HCT116 (cell line): ENCODE results near the gene HSF4. TPM values are rescaled to one million over a fixed set of nuclear protein-coding genes. Genes with fewer than 3 reads are reported as not detected.

ENCODE experiments used
- ATAC-seq: fragments of 200-7000 bp; cut with Tn5 transposase; 2 replicates; pipeline ENCODE4 v1.9.1; 2020; ENCODE audit warnings: mild to moderate bottlenecking, moderate library complexity
- BruUV-seq: library from RNA; stranded (reverse); fragments of 400-500 nt; replicated peaks from 2 replicates; lab custom pipeline; 2021; lab: Mats Ljungman, UMichigan
- CTCF ChIA-PET: fragments of 300-600 bp; sonication (Branson Sonifier 250); formaldehyde crosslinking; loops from one replicate; lab custom pipeline; 2021; ENCODE audit warnings: antibody characterized with exemption; lab: Charles Lee
- POLR2A ChIA-PET: fragments of 300-600, 350-600 bp; sonication (Branson Sonifier 250); formaldehyde crosslinking; loops from one replicate; lab custom pipeline; 2021; ENCODE audit warnings: antibody characterized with exemption; lab: Charles Lee
- RAD21 ChIA-PET, 2 experiments: fragments of 300-600 bp; sonication (Branson Sonifier 250); formaldehyde crosslinking; loops; one replicate each; lab custom pipeline; 2023; ENCODE audit warnings: low total read pairs in 2 of 2; ENCODE audit not compliant: uncharacterized antibody in 2 of 2, unreplicated experiment in 2 of 2, low non-redundant PET in 1 of 2; lab: Charles Lee
- DNase-seq: peaks from one replicate; pipeline ENCODE4 v3.0.0-alpha.2; 2010; ENCODE audit warnings: low read depth, low spot score
- H2AFZ ChIP-seq: fragments of 200-600 bp; shearing (Covaris generic), sonication (generic); 2 replicates; pipeline ENCODE4 v1.6.1; 2017; ENCODE audit warnings: low read depth, mixed run types, mixed read lengths, antibody characterized with exemption, low read length; ENCODE audit not compliant: poor library complexity, severe bottlenecking
- H3K27ac ChIP-seq: 2 replicates; pipeline ENCODE4 v1.5.1; 2012; ENCODE audit warnings: low read depth, low read length
- H3K27me3 ChIP-seq: fragments of 200-600 bp; sonication (generic); 2 replicates; pipeline ENCODE4 v1.6.1; 2016; ENCODE audit warnings: mixed run types, low read length, mixed read lengths; ENCODE audit not compliant: insufficient read depth
- H3K36me3 ChIP-seq, 2 experiments: fragments of 200-500 bp in 1 of 2; fragments of 200-600 bp in 1 of 2; sonication (Bioruptor generic) in 1 of 2; sonication (generic) in 1 of 2; 2 replicates each; pipeline versions ENCODE4 v1.5.1 to v1.6.1; 2014 to 2016; ENCODE audit warnings: low read length in 2 of 2, inconsistent platforms in 1 of 2, mixed read lengths in 1 of 2, mixed run types in 1 of 2; ENCODE audit not compliant: insufficient read depth in 2 of 2, control insufficient read depth in 1 of 2
- H3K4me1 ChIP-seq, 2 experiments: fragments of 200-600 bp in 1 of 2; sonication (generic) in 1 of 2; 2 replicates each; pipeline versions ENCODE4 v1.5.1 to v1.6.1; 2012 to 2017; ENCODE audit warnings: low read length in 2 of 2, inconsistent platforms in 1 of 2, mild to moderate bottlenecking in 1 of 2, mixed read lengths in 1 of 2, mixed run types in 1 of 2, moderate library complexity in 1 of 2; ENCODE audit not compliant: insufficient read depth in 2 of 2, control insufficient read depth in 1 of 2
- H3K4me2 ChIP-seq: fragments of 200-600 bp; sonication (generic); 2 replicates; pipeline ENCODE4 v1.6.1; 2017; ENCODE audit warnings: mixed run types, low read length, mixed read lengths
- H3K4me3 ChIP-seq, 2 experiments: fragments of 200-600 bp in 1 of 2; sonication (generic) in 1 of 2; replicated peaks in 1 of 2; 2 replicates each; pipeline ENCODE4 v1.5.1; 2011 to 2016; ENCODE audit warnings: low read length in 2 of 2, control low read depth in 1 of 2, low read depth in 1 of 2, mild to moderate bottlenecking in 1 of 2, mixed read lengths in 1 of 2, mixed run types in 1 of 2
- H3K79me2 ChIP-seq: fragments of 200-600 bp; sonication (generic); 2 replicates; pipeline ENCODE4 v1.6.1; 2017; ENCODE audit warnings: mild to moderate bottlenecking, mixed run types, low read length, moderate library complexity, mixed read lengths; ENCODE audit not compliant: insufficient read depth
- H3K9ac ChIP-seq: fragments of 200-600 bp; sonication (generic); 2 replicates; pipeline ENCODE4 v1.6.1; 2016; ENCODE audit warnings: low read length, mixed read lengths
- H3K9me2 ChIP-seq: fragments of 200-600 bp; sonication (generic), shearing (Covaris generic); 2 replicates; pipeline ENCODE4 v1.6.1; 2017; ENCODE audit warnings: mixed run types, mild to moderate bottlenecking, moderate library complexity; ENCODE audit not compliant: insufficient read depth
- H3K9me3 ChIP-seq, 2 experiments: fragments of 200-500 bp in 1 of 2; fragments of 200-600 bp in 1 of 2; sonication (Bioruptor generic) in 1 of 2; sonication (generic) in 1 of 2; 2 replicates each; pipeline ENCODE4 v1.6.1; 2014 to 2017; ENCODE audit warnings: low read length in 2 of 2, mixed read lengths in 2 of 2, inconsistent platforms in 1 of 2, low read depth in 1 of 2, mild to moderate bottlenecking in 1 of 2, mixed run types in 1 of 2, moderate library complexity in 1 of 2; ENCODE audit not compliant: control insufficient read depth in 1 of 2, insufficient read depth in 1 of 2
- H4K20me1 ChIP-seq: fragments of 200-600 bp; sonication (generic), shearing (Covaris generic); 2 replicates; pipeline ENCODE4 v1.6.1; 2017; ENCODE audit warnings: mixed run types, mild to moderate bottlenecking, moderate library complexity; ENCODE audit not compliant: insufficient read depth
- EZH2phosphoT487 ChIP-seq: fragments of 200-600 bp; IDR thresholded peaks from 2 replicates; pipeline ENCODE4 v1.6.1; 2018; ENCODE audit warnings: antibody characterized with exemption, borderline replicate concordance
- POLR2AphosphoS5 ChIP-seq: IDR thresholded peaks from 2 replicates; pipeline ENCODE4 v1.6.1; 2011; ENCODE audit warnings: mild to moderate bottlenecking, low read depth, low read length, moderate library complexity
- TCF7L2 ChIP-seq: IDR thresholded peaks from 2 replicates; pipeline ENCODE4 v1.7.0; 2011; ENCODE audit warnings: borderline replicate concordance, inconsistent platforms; ENCODE audit not compliant: insufficient read depth, insufficient read length; ENCODE audit errors: extremely low read depth
- ZFX ChIP-seq: fragments of 450-650 bp; IDR thresholded peaks from 2 replicates; pipeline ENCODE4 v1.6.1; 2017
- intact Hi-C: fragments of 100-400 bp; cut with micrococcal nuclease; formaldehyde crosslinking; loops from 2 replicates; pipeline ENCODE4 v1.10.0; 2022
- total RNA-seq: library from RNA; stranded (reverse); gene quantifications from one replicate; pipeline ENCODE4 v1.2.1, GENCODE V29; 2021; ENCODE audit not compliant: unreplicated experiment
- TF ChIP-seq, protein P1 (sequence below): IDR thresholded peaks from 2 replicates; pipeline ENCODE4 v1.6.1; 2012; ENCODE audit warnings: low read depth

Gene HSF4
- total RNA-seq, 1 experiment from 2014 or later, result 46.6 TPM

DNA sequence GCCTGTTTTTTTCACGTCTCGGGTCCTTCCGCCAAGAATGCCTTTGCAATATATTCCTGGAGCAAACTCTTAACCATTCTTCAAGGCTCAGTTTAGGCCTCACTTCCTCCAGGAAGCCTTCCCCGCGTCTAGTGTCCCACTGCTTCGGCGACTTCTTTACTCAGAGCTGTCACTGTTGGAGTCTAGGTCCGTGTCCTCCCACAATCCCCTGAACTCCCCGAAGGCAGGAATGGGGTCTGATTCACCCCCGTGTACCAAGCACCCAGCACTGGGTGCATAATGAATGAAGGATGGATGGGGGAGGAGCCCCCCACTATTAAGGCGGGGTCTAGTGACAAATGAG lies 18.7 kb downstream of the HSF4 start:
- Histone ChIP-seq H3K79me2 (peaks cover 11% of the 10 kb centered on the region), H3K36me3 (no peaks in the 10 kb centered on the region), H3K27ac (peak overlapping the region; percentile 95), H3K9me2 (no peaks in the 10 kb centered on the region), H3K4me3 (peak overlapping the region; percentile 68 to 71), H3K4me1 (peaks cover 23 to 59% of the 10 kb centered on the region in 2 experiments), H4K20me1 (no peaks in the 10 kb centered on the region), H2AFZ (no peak overlapping the region), H3K27me3 (no peaks in the 10 kb centered on the region), H3K9ac (peak overlapping the region; percentile 79), H3K9me3 (no peaks in the 10 kb centered on the region), H3K4me2 (peak overlapping the region; percentile 82)
- BruUV-seq, result no TSS peak
- DNase-seq (no peak), ATAC-seq (no peak)
- ChIA-PET RAD21 (no interaction called here), POLR2A (interaction anchor here (0.6 to 1.1 kb wide), 2 partner anchors 9 to 29 kb away, joined by 3 to 4 read pairs; no protein-coding TSS in a partner anchor), CTCF (no interaction called here)
- intact Hi-C loops, result no loop called here
- TF ChIP-seq, protein P1, sequence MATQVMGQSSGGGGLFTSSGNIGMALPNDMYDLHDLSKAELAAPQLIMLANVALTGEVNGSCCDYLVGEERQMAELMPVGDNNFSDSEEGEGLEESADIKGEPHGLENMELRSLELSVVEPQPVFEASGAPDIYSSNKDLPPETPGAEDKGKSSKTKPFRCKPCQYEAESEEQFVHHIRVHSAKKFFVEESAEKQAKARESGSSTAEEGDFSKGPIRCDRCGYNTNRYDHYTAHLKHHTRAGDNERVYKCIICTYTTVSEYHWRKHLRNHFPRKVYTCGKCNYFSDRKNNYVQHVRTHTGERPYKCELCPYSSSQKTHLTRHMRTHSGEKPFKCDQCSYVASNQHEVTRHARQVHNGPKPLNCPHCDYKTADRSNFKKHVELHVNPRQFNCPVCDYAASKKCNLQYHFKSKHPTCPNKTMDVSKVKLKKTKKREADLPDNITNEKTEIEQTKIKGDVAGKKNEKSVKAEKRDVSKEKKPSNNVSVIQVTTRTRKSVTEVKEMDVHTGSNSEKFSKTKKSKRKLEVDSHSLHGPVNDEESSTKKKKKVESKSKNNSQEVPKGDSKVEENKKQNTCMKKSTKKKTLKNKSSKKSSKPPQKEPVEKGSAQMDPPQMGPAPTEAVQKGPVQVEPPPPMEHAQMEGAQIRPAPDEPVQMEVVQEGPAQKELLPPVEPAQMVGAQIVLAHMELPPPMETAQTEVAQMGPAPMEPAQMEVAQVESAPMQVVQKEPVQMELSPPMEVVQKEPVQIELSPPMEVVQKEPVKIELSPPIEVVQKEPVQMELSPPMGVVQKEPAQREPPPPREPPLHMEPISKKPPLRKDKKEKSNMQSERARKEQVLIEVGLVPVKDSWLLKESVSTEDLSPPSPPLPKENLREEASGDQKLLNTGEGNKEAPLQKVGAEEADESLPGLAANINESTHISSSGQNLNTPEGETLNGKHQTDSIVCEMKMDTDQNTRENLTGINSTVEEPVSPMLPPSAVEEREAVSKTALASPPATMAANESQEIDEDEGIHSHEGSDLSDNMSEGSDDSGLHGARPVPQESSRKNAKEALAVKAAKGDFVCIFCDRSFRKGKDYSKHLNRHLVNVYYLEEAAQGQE, result no peak
- peak; percentile 37; the same call in 1 of the 2 replicates for TF ChIP-seq ZFX

DNA sequence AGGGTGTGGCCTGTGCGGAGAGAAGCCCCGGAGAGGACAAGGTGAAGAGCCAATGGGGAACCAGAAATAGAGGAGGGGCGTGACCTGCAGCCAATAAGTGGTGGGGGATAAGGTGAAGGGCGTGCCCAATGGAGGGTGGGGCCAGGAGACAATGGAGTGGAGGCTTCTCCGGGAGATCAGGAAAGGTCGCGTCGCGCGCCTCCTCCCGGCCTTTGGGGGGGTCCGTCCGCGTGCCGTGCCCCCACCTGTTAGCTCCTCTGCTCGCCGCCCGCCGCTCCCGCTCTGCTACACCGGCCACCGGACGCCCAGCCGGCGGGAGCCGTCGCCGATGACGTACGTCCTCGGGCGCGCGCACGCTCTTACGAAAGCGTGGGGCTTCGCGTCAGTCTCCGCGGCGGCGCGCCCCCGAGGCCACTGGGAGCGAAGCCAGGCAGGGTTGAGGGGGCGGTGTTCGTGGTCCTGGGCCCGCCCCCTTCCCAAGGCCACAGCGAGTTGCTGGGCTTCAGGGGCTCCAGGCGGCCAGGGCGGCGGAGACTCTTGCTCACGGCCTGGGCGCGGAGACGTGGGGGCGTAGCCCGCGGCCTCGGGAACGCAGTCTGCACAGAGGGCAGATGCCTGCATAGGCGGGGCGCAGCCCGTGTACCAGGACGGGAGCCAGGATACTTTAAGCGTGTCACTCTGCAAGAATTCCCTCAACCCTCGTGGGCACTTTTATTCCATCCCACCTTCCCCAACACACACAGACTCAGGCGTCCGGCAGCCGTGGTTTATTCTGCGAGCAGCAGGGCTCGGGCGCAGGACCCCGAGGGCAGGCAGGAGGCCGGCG lies 19.3 kb downstream of the HSF4 start, which contains the start of gene MATCAP1:
TSS of gene MATCAP1 (minus strand) at position 337 of the 826 bp plus-strand sequence. CDS start 3,353 bp downstream, outside the sequence.
- Histone ChIP-seq H3K79me2 (peaks cover 11% of the 10 kb centered on the region), H2AFZ (no peak within 1 kb of the TSS), H3K4me1 (peaks cover 19 to 53% of the 10 kb centered on the region in 2 experiments), H3K9me3 (no peaks in the 10 kb centered on the region), H4K20me1 (no peaks in the 10 kb centered on the region), H3K36me3 (no peaks in the 10 kb centered on the region), H3K4me2 (peak within 1 kb of the TSS; percentile 82), H3K27me3 (no peaks in the 10 kb centered on the region), H3K9me2 (no peaks in the 10 kb centered on the region), H3K4me3 (peak within 1 kb of the TSS; percentile 68 to 71), H3K27ac (peak within 1 kb of the TSS; percentile 95), H3K9ac (peak within 1 kb of the TSS; percentile 79)
- ChIA-PET CTCF (no interaction called here), RAD21 (no interaction called here), POLR2A (interaction anchor here (0.6 to 1.5 kb wide), 3 partner anchors 10 to 43 kb away, joined by 3 to 4 read pairs (median 3); partner anchors contain the start of gene TMEM208)
- ATAC-seq (peak; percentile 92), DNase-seq (peak; percentile 96)
- no TSS peak for BruUV-seq
- no peak for TF ChIP-seq ZFX
- peak; percentile 24 for TF ChIP-seq TCF7L2
- TF ChIP-seq POLR2AphosphoS5, result peak; percentile 76
- TF ChIP-seq, protein P1, result no peak
- no peak for TF ChIP-seq EZH2phosphoT487
- intact Hi-C loops, result no loop called here
